ENCODE measurements around the gene TMEM273. TPM values are rescaled to one million over a fixed set of nuclear protein-coding genes. Genes with fewer than 3 reads are reported as not detected.

TMEM273 gene
- total RNA-seq, 1 experiment from 2014 or later = 0.09 TPM

DNA sequence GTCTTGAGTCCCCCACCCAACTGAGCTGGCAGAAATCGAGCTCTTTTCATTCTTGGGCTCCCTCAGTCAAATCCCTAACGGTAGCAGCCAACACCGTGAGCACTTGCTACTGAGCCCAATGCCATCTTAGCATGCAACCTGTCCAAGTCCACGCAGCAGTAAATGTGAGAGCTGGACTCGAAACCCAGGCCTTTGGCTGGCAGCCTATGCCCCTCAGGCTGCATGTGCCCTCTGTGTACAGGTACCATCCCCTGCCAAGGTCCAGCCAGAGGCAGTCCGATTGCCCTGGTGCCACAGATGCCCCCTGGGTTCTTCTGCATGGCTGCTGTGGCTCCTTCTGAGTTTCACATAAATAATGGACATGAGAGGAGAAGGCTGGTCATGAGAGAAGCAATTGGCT is 1.2 kb upstream of the TMEM273 start:
- H3K4me3 Mint-ChIP-seq = no peak overlapping the region

DNA sequence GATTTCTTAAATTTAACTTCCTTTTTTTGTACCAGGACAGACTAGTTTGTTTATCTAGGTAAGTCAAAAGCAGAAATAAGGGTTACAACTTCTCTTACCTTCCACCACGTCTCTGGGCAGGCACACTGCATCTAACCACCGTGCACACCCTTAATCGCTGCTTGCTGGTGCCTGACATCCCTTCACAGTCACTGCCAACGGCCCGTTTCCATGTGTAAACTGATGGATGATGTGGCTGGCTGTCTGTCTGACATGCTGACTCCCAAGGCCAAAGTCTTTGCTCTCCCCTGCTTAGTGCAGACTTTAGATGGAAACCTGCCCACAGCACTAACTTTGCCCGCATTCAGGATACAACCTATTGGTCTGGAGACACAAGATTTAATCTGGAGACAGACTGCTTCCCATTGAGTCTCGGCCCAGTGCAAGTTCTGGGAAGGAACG is 1.1 kb downstream of the TMEM273 start:
- no peak overlapping the region for H3K27ac Mint-ChIP-seq
- H3K9me3 Mint-ChIP-seq = no peaks in the 10 kb centered on the region
- H3K27me3 Mint-ChIP-seq (ENCODE audit: low read depth) = no peaks in the 10 kb centered on the region
- no peaks in the 10 kb centered on the region for H3K36me3 Mint-ChIP-seq
- ATAC-seq (no peak), DNase-seq (ENCODE audit: low spot score) (no peak)
- H3K4me3 Mint-ChIP-seq = no peak overlapping the region
- H3K4me1 Mint-ChIP-seq = 0 out of 2 replicates have a peak, but pooled peaks cover 4% of the 10 kb centered on the region
- ChIA-PET CTCF (no interaction called here), POLR2A (no interaction called here)
- TF ChIP-seq TEAD4 (CRISPR knock-in tag; IDR thresholded peaks at IDR 0.05) (no peak), ELF4 (CRISPR knock-in tag; IDR thresholded peaks at IDR 0.05; ENCODE audit: low read depth) (no peak), ZNF138 (CRISPR knock-in tag; conservative IDR thresholded peaks at IDR 0.05) (no peak), ZNF232 (CRISPR knock-in tag; IDR thresholded peaks at IDR 0.05) (no peak), RELA (CRISPR knock-in tag; IDR thresholded peaks at IDR 0.05; ENCODE audit: borderline replicate concordance) (no peak), ZNF219 (CRISPR knock-in tag; IDR thresholded peaks at IDR 0.05; ENCODE audit: borderline replicate concordance) (no peak), SMAD3 (CRISPR knock-in tag; IDR thresholded peaks at IDR 0.05; ENCODE audit: borderline replicate concordance) (no peak), NFE2L1 (CRISPR knock-in tag; IDR thresholded peaks at IDR 0.05) (no peak), ZNF671 (CRISPR knock-in tag; IDR thresholded peaks at IDR 0.05) (no peak)
- TF ChIP-seq, protein P1, sequence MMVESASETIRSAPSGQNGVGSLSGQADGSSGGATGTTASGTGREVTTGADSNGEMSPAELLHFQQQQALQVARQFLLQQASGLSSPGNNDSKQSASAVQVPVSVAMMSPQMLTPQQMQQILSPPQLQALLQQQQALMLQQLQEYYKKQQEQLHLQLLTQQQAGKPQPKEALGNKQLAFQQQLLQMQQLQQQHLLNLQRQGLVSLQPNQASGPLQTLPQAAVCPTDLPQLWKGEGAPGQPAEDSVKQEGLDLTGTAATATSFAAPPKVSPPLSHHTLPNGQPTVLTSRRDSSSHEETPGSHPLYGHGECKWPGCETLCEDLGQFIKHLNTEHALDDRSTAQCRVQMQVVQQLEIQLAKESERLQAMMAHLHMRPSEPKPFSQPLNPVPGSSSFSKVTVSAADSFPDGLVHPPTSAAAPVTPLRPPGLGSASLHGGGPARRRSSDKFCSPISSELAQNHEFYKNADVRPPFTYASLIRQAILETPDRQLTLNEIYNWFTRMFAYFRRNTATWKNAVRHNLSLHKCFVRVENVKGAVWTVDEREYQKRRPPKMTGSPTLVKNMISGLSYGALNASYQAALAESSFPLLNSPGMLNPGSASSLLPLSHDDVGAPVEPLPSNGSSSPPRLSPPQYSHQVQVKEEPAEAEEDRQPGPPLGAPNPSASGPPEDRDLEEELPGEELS (CRISPR knock-in tag; IDR thresholded peaks at IDR 0.05) = no peak
- TF ChIP-seq, protein P2, sequence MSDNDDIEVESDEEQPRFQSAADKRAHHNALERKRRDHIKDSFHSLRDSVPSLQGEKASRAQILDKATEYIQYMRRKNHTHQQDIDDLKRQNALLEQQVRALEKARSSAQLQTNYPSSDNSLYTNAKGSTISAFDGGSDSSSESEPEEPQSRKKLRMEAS (CRISPR knock-in tag; IDR thresholded peaks at IDR 0.05) = no peak
- TF ChIP-seq, protein P3, sequence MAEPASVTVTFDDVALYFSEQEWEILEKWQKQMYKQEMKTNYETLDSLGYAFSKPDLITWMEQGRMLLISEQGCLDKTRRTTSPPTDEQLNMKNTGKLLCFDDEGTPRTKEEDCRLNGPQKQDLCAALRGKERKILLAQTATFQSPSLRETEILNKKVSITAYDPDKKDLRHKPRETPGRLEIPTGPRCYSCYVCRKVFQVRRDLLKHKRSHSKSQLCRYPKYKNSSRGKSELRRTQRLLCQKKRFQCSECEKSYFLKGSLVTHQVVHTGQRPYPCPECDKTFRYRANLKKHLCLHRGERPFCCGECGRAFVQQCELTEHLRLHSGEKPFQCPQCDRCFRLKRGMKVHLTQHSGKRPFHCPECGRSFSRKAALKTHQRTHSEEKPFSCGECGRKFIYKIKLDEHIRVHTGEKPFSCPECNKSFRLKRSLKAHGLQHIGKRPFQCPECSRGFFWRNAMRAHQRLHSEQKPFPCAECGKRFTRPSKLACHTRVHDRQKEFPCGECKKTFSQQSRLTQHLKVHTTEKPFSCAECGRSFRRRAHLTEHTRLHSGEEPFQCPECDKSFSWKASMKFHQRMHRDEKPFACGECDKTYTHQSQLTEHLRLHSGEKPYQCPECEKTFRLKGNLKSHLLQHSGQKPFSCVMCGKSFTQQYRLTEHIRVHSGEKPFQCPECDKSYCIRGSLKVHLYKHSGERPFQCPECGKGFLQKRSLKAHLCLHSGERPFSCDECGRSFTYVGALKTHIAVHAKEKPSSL (CRISPR knock-in tag; conservative IDR thresholded peaks at IDR 0.05) = no peak
- TF ChIP-seq, protein P4, sequence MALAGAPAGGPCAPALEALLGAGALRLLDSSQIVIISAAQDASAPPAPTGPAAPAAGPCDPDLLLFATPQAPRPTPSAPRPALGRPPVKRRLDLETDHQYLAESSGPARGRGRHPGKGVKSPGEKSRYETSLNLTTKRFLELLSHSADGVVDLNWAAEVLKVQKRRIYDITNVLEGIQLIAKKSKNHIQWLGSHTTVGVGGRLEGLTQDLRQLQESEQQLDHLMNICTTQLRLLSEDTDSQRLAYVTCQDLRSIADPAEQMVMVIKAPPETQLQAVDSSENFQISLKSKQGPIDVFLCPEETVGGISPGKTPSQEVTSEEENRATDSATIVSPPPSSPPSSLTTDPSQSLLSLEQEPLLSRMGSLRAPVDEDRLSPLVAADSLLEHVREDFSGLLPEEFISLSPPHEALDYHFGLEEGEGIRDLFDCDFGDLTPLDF (CRISPR knock-in tag; IDR thresholded peaks at IDR 0.05) = no peak

More for the DNA sequence above, 1.2 kb upstream of the TMEM273 start:
- DNase-seq (ENCODE audit: low spot score) (no peak), ATAC-seq (no peak)
- ChIA-PET CTCF (interaction anchor here (1.7 kb wide), 1 partner anchor 25 kb away, joined by 8 read pairs; no protein-coding TSS in a partner anchor), POLR2A (no interaction called here)
- no peak for TF ChIP-seq ZNF138 (CRISPR knock-in tag; conservative IDR thresholded peaks at IDR 0.05)
- TF ChIP-seq, protein P1 (CRISPR knock-in tag; IDR thresholded peaks at IDR 0.05) = no peak
- TF ChIP-seq, protein P5, sequence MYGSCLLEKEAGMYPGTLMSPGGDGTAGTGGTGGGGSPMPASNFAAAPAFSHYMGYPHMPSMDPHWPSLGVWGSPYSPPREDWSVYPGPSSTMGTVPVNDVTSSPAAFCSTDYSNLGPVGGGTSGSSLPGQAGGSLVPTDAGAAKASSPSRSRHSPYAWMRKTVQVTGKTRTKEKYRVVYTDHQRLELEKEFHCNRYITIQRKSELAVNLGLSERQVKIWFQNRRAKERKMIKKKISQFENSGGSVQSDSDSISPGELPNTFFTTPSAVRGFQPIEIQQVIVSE (CRISPR knock-in tag; IDR thresholded peaks at IDR 0.05; ENCODE audit: borderline replicate concordance) = no peak
- TF ChIP-seq, protein P6, sequence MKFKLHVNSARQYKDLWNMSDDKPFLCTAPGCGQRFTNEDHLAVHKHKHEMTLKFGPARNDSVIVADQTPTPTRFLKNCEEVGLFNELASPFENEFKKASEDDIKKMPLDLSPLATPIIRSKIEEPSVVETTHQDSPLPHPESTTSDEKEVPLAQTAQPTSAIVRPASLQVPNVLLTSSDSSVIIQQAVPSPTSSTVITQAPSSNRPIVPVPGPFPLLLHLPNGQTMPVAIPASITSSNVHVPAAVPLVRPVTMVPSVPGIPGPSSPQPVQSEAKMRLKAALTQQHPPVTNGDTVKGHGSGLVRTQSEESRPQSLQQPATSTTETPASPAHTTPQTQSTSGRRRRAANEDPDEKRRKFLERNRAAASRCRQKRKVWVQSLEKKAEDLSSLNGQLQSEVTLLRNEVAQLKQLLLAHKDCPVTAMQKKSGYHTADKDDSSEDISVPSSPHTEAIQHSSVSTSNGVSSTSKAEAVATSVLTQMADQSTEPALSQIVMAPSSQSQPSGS (CRISPR knock-in tag; IDR thresholded peaks at IDR 0.05; ENCODE audit: borderline replicate concordance, low read depth) = no peak
- no peak for TF ChIP-seq ESRRA (CRISPR knock-in tag; IDR thresholded peaks at IDR 0.05; ENCODE audit: borderline replicate concordance)
- TF ChIP-seq RELA (CRISPR knock-in tag; IDR thresholded peaks at IDR 0.05; ENCODE audit: borderline replicate concordance) = no peak
- TF ChIP-seq TCF7 (CRISPR knock-in tag; IDR thresholded peaks at IDR 0.05; ENCODE audit: low read depth) = no peak
- TF ChIP-seq MYBL2 (CRISPR knock-in tag; IDR thresholded peaks at IDR 0.05) = no peak
- no peak for TF ChIP-seq SMAD3 (CRISPR knock-in tag; IDR thresholded peaks at IDR 0.05; ENCODE audit: borderline replicate concordance)
- TF ChIP-seq SP1 (CRISPR knock-in tag; conservative IDR thresholded peaks at IDR 0.05) = no peak
- TF ChIP-seq ZNF232 (CRISPR knock-in tag; IDR thresholded peaks at IDR 0.05) = no peak
- no peak for TF ChIP-seq PRRX2 (CRISPR knock-in tag; IDR thresholded peaks at IDR 0.05)
- TF ChIP-seq ZNF121 (CRISPR knock-in tag; IDR thresholded peaks at IDR 0.05) = no peak
- TF ChIP-seq ZNF263 (CRISPR knock-in tag; IDR thresholded peaks at IDR 0.05; ENCODE audit: low read depth) = no peak
- TF ChIP-seq NR2C2 (CRISPR knock-in tag; IDR thresholded peaks at IDR 0.05) = no peak
- no peak for TF ChIP-seq GRHL2 (CRISPR knock-in tag; IDR thresholded peaks at IDR 0.05; ENCODE audit: insufficient replicate concordance, severe bottlenecking)
- no peak for TF ChIP-seq ZBTB21 (CRISPR knock-in tag; IDR thresholded peaks at IDR 0.05; ENCODE audit: borderline replicate concordance)
- TF ChIP-seq, protein P7, sequence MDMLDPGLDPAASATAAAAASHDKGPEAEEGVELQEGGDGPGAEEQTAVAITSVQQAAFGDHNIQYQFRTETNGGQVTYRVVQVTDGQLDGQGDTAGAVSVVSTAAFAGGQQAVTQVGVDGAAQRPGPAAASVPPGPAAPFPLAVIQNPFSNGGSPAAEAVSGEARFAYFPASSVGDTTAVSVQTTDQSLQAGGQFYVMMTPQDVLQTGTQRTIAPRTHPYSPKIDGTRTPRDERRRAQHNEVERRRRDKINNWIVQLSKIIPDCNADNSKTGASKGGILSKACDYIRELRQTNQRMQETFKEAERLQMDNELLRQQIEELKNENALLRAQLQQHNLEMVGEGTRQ (CRISPR knock-in tag; IDR thresholded peaks at IDR 0.05) = no peak
- Mint-ChIP-seq H3K36me3 (no peaks in the 10 kb centered on the region), H3K27me3 (ENCODE audit: low read depth) (no peaks in the 10 kb centered on the region), H3K4me1 (0 out of 2 replicates have a peak, but pooled peaks cover 4% of the 10 kb centered on the region), H3K27ac (no peak overlapping the region), H3K9me3 (no peaks in the 10 kb centered on the region)
